AG10803 (cell line): Measurements from ENCODE around the gene KCNMB4.
"Not testable (repeated sequence)": the region's sequence is repeated elsewhere in the genome, so short reads cannot be mapped to it uniquely, and the experiment has no call there.

Experiments used
- DNase-seq: peaks from one replicate; pipeline ENCODE4 v3.0.0; 2010; ENCODE audit warnings: low read depth
- H3K4me3 ChIP-seq: 2 replicates; pipeline ENCODE4 v1.5.1; 2011; ENCODE audit warnings: mild to moderate bottlenecking, low read length, control low read depth
- CTCF ChIP-seq: conservative IDR thresholded peaks from 2 replicates; pipeline ENCODE4 v1.5.1; 2011; ENCODE audit warnings: mild to moderate bottlenecking, low read length, control low read depth, inconsistent platforms

Gene KCNMB4

GRCh38 chr12:70372881-70373280 is 6.8 kb downstream of the KCNMB4 start:
- no peak for TF ChIP-seq CTCF
- no peak for DNase-seq
- no peak overlapping the region for H3K4me3 ChIP-seq

- DNase-seq: no peak
- TF ChIP-seq CTCF: no peak
- H3K4me3 ChIP-seq: no peak overlapping the region
These were observed 13.8 kb downstream of the KCNMB4 start for GRCh38 chr12:70379846-70380245.

GRCh38 chr12:70383484-70383883 is 17.4 kb downstream of the KCNMB4 start:
- peak; percentile 40 for DNase-seq
- no peak for TF ChIP-seq CTCF
- H3K4me3 ChIP-seq: no peak overlapping the region

GRCh38 chr12:70383886-70384285 is 17.8 kb downstream of the KCNMB4 start:
- no peak overlapping the region for H3K4me3 ChIP-seq
- TF ChIP-seq CTCF: no peak
- DNase-seq: no peak

- no peak for DNase-seq
- no peak overlapping the region for H3K4me3 ChIP-seq
- TF ChIP-seq CTCF: no peak
These were observed 20.7 kb downstream of the KCNMB4 start for GRCh38 chr12:70386771-70387170.

GRCh38 chr12:70389678-70390077 is 23.6 kb downstream of the KCNMB4 start:
- no peak for DNase-seq
- no peak for TF ChIP-seq CTCF
- H3K4me3 ChIP-seq: no peak overlapping the region

GRCh38 chr12:70392631-70393030 is 26.5 kb downstream of the KCNMB4 start:
- not testable (repeated sequence) for DNase-seq, H3K4me3 ChIP-seq
